Stimulated activated CD8-positive, alpha-beta memory T cell treated with anti-CD3 and anti-CD28 coated beads, Interleukin-7, amount 100 ng/mL, for 1 hour (primary cell): Measurements from ENCODE around the gene EFCAB11.
"Not testable (repeated sequence)": the region's sequence is repeated elsewhere in the genome, so short reads cannot be mapped to it uniquely, and the experiment has no call there.

Experiments
- DNase-seq, 2 donors: peaks; one replicate each; pipeline ENCODE4 v3.0.0-alpha.2; 2020; ENCODE audit warnings: low read depth in 2 of 2

EFCAB11 gene

DNA sequence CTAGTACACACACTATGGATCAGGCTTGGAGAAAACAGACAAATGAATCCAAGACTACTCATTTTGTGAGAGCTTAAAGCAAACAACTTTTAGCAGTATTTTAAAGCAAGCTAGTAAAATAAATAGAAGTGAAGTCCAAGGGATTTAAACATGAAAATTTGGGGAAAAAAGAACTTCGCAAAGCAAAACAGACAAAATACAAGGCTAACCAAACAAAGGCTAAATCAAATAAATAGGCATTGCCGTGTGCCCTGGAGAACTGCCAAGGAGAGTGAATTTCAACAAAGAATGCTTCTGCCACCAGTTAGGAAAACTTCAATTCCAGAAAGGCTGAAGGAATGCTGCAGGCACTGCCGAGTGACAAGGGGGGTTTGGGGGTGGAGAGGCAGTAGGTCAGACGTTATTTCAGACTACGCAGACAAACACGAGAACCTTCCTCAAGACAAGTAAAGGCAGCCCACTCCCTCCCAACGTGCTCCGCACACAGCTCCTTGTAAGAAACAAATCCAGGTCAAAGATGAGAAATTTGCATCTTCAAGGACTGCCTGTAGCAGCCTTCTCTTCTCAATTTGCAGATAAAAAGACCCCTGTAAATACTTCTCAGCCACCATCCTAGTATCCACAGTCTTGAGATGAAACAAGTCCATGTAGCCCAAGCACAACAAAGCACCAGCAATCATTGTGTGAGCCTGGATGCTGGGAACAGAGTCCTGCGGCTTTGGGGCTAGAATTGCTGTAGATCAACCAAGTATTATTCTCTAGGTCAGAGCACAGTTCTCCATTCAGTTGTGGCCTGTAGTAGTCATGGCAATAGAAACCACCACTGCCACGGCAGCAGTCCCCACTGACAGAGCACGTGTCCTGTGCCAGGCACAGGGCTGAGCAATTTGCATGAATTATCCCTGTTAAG, 43.3 kb downstream of the EFCAB11 start:
- DNase-seq, result no peak

DNA sequence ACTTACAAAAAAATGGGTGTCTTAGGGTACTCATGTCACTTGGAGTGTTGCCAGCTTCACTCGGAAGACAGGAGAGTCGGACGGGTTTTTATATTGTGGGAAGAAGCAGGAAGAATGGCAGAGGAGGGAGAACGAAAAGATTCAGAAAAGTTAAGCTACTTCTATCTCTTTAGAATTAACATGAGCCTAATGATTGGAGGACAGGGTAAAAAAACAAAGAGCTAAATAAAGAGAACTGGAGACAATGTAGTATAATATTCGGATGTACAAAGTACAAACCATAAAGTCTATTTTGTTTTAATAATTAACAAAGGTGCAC, 43.9 kb downstream of the EFCAB11 start:
- DNase-seq, result no peak

DNA sequence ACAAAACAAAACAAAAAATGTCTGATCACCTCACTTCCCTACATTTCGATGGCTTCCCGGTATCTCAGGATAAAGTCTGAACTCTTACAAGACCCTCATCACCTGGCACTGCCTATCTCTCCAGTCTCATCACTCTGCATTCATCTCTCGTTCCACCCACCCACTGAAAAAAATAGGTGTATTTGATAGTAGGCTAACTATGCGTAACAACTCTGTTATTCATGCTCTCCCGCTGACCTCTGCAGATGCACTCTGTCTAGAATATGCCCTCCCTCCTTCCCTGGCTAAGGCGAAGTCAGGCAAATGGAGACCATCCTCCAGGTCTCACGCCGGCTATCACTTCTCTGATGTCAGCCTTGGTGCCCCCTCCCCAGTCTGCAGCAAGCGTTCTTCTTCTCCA, 44.9 kb downstream of the EFCAB11 start:
- DNase-seq, result no peak

DNA sequence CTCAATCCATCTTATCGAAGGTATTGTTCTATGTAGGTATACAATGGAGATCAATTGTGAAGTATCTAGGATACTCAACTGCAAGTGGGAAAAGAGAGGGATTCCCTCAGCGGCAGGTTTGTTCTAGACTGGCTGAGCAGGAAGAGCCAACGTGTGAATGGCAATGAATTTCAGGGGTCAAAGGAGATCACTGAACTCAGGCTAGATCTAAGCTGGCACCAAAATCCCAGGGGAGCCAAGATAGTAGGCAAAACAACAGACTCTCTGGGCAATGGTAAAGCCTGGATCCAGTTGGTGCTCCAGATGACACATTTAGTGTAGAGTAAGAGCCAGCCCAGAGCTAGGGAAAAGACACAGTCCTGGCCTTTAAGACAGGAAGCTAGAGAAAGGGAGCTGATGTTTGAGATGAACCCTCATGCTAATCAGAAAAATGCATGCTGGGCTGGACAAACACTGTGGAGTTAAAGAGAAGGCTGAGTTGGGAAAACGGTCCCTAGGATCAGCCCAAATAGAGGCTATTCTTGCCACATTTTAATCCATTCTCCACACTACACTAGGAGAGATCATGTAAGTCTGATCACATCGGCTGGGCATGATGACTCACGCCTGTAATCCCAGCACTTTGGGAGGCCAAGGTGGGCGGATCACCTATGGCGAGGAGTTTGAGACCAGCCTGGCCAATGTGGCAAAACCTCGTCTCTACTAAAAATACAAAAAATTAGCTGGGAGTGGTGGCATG, 45.6 kb downstream of the EFCAB11 start:
- no peak for DNase-seq

DNA sequence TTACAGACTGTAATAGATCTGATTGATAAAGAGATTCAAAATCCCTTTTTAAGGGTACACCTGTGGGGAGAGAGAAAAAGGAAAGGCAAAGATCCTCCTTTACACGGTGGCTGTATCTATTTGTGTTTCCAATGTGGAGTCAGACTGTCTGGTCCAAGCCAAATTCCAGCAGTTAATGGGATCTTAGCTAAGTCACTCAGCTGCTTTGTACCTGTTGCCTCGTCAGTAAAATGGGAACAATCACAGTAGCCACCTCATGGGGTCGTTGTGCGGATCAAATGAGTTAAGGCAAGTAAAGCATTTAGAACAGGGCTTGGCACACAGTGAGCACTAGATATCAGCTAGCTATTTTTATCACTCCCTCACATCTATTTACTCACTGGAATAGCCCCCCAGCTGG, 46.9 kb downstream of the EFCAB11 start:
- DNase-seq, result no peak

DNA sequence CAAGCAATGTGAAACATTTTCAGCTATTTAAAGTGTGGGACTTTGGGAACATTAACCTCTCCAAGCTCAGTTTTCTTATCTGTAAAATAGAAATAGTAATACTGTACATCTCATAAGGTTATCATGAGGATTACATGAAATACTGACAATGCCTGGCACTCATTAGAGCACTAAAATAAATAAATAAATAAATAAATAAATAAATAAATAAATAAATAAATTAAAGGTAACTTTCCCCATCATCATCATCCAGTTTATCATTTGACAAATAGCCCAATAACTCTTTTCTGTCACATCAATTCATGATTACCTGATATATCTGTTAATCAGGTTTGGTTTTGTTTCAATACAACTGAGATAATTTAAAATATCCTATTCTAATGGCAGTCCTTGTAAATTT, 48.5 kb downstream of the EFCAB11 start:
- DNase-seq, result no peak

DNA sequence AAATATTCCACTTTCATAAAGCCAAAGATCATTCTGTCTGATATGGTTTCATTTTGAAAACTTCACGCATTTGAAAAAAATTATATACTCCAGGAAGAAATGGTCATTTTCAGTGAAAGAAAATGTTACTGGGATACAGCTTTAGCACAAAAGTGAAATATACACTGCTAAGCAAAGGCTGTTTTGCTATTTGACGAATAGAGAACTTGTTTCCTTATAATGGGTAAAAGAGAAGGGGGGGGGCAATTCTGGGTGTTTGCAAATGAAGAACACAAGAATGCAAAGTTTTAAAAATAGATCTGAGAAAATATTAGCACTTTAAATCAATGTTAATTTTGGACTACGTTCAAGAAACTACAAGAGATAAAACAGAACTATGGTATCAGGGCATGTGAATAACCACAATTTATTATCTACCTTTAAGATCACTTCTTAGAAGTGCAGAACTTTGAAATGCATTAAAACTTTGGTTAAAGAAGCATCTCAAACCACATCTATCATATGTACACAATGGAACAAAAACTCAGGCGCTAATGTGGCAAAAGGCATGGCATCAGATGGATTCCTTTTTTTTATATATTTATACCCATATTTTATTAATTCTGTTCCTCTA, 51.1 kb downstream of the EFCAB11 start:
- DNase-seq, result no peak

DNA sequence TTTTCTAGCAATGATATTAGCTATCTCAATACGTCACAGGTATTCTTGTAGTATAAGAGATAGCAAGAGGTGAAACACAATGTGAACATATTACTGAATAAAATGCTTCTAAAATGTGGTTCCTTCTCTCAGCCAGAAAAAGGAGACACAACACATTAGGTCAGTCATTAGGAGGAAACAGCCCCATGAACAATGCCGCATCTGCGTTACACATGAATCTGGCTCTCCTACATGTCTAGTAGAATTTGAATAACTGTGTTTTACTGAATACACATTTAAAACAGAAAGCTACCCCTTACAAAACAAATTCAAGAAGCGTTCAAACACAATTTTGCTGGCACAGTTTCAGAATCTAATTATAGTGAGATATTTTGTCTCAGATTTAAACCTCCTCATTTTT, 51.6 kb downstream of the EFCAB11 start:
- no peak for DNase-seq

DNA sequence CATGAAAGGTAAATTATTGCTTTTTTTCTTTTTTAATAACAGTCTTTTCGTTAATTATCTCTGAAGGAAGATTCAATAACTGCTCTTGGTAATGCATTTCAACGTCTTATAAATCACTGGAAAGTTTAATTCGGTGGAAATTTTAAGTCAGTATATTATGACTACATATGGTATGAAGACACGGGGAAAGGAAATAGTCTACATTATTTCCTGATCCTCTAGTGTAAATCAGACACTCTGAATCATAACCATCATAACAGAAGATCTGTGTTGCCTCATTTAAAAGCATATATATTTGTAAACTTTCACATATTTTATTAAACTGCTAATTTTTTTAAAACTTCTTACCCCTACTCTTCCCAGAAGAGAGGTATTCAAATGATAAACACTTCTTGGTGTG, 53.7 kb downstream of the EFCAB11 start:
- DNase-seq, result no peak

DNA sequence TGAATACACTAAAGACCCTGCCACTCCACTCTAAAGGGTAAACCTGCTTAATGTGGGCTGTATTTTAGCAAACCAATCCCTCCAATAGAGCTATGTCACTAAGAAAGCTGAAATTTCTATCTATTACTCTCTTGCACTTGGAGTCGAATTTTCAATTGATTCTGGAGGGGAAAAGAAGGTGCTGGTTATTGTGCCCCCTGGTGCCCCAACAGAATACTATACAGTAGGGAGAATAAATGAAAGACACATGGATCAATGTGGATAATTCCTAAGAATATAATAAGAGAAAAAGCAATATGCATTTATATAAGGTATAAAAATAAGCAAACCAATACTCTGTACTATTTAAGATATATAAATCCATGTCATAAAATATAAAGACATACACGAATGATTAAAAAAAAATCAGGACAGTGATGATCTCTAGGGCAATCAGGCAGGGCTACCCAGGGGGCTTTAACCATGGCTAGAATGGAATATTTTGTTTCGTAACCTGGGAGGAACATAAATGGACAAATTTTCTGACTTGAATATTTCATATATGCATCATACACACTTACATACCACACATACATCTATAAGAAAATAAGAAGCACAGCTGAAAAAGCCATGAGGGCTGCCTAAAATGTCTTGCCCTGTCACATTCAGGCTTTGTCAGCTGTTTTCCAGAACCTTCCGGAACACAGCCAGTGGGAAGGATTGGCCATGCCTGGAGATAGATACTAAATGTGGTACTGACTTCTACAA, 54.4 kb downstream of the EFCAB11 start:
- DNase-seq, result no peak

DNA sequence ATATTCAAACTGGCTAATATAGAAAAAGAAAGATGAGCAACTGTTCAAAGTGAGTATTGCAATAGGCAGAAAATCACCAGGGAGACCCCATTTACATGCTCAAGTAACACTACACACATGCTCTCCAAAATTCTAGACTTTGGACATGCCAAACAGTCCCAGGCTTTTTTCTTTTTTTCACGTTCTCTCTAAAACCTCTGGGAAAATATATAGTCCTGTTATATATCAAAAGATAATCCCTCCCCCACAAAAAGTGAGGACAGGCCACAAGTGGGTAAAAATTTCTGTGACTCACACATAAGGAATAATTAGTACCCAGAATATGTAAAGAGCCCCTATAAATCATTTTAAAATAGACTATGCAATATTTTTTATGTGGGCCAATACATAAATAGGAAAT, 55.2 kb downstream of the EFCAB11 start:
- no peak for DNase-seq

DNA sequence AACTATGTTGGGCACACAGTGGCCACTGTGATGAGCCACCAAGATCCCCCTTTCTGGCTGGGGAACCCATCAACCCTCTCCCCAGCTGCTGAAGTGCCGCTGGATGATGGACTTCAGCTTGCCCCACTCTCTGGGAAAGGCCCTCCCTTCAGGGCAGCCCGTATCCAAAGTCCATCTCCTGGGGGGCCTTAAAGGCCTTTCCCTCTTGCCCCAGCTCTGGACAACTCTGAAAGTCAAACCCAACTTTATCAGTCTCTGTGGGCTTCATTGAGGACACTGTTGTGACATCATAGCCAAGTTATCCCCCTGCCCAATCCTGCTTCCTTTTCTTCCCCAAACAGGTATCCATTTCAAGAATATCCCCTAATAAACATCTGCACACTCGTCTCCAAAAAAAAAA, 61.1 kb downstream of the EFCAB11 start:
- DNase-seq, result not testable (repeated sequence)

DNA sequence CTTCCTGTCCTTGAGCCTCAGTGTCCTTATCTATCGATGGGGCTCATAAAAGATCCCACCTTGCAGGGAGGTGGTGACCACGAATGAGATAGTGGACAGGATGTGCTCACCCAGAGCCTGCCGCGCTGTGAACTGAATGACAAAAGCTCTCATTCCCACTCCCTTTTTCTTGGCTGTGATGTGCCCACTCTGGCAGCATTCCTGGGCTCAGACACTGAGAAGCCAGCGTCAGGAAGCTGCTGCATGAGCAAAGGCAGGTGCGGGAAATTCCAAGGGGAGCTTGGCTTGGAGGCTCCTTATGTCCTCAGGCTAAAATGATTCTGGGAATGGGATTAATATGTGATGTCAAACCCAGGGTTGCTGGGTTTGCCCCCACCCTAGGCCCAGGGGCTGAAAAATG, 61.6 kb downstream of the EFCAB11 start:
- DNase-seq, result no peak

DNA sequence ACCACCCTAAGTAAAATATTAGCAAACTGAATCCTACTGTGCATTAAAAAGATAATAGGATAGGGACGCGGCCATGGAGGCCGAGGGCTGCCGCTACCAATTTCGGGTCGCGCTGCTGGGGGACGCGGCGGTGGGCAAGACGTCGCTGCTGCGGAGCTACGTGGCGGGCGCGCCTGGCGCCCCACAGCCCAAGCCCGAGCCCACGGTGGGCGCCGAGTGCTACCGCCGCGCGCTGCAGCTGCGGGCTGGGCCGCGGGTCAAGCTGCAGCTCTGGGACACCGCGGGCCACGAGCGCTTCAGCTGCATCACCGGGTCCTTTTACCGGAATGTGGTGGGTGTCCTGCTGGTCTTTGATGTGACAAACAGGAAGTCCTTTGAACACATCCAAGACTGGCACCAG, 62.8 kb downstream of the EFCAB11 start:
- not testable (repeated sequence) for DNase-seq

DNA sequence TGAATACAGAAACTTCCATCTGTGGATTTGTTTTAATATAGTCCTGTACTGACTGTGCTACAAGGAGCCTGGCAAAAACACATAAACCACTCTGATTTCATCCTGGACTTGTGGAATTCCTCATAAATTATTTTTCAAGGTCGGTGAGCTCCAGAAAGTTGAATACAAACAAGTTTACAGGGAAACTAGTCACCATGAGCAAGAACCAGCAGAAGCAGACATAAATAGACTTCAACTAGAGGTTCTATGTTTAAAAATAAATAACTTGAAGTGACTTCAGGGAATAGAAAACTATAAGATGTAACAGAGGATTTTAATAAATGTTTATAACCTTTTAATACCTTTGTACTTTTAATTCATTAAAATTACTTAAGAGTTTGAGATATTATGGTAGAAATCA, 63.5 kb downstream of the EFCAB11 start:
- DNase-seq, result no peak

DNA sequence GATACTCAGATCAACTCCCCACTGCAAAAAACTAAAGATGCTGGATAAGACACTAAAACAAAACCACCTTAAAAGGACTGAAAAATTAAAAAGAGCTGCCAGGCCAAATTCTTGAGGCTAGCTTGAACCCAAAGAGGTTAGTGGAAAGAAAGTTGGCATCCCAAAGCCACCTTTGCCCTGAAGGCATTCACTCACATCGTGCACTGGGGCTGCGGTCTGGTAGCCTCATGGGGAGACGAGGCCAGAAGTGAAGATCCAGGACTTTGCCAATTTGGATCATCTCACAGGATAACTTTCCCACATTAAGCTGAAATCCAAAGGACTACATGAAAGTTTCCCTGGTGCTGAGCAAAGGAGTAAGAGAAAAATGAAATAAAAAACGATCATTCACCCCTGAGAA, 63.9 kb downstream of the EFCAB11 start:
- no peak for DNase-seq

DNA sequence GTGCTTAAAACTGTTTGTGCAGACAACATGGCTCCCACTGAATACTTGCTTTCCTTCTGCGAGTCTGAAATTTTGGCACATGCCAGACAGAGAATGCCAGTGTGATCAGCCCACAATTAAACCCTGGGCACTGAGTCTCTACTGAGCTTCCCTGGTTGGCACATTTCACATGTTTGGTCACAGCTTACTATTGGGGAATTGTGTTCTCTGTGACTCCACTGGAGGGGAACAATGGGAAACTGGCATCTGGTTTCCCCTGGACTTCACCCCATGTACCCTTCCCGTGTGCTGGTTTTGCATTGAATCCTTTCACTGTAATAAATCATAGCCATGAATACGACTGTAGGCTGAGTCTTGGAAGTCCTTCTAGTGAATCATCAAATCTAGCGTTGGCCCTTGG, 64.9 kb downstream of the EFCAB11 start:
- DNase-seq, result no peak

DNA sequence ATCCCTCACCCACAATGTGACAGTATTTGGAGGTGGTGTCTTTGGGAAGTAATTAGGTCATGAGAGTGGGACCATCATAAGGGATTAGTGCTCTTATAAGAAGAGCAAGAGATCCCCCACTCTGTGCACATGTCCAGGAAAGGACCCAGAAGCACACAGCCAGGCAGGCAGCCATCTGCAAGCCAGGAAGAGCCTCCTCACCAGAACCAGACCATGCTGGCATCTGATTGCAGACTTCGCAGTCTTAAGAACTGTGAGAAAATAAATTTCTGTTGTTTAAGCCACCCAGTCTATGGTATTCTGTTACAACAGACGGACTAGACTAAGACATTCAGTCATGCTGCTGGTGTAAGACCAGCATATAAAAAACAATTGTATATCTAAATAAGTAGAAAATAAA, 69.8 kb downstream of the EFCAB11 start:
- no peak for DNase-seq

DNA sequence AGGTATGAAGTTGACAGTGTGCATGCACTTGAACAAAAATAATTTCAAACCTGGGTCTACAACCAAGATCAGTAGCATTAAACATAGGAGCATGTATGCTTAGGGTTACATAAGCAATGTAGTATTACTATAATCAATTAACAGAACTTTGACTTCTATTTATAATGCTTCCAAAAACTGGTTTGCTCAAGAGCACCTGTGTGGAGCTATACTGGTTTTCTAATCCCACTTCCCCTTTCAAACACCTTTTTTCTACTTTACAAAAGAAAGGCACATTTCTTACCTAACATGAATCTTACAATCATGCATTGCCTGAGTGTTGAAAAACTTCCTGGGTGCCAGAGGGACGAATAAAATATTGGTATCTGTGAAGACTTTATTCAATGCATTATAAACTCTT, 72.7 kb downstream of the EFCAB11 start:
- DNase-seq, result no peak

DNA sequence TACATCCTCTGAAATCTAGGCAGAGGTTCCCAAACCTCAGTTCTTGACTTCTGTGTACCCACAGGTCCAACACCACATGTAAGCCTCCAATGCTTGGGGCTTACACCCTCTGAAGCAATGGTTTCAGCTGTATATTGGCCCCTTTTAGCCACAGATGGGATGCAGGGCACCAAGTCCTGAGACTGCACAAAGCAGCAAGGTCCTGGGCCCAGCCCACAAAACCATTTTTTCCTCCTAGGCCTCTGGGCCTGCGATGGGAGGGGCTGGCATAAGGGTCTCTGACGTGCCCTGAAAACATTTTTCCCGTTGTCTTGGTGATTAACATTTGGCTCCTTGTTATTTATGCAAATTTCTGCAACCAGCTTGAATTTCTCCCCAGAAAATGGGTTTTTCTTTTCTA, 80.4 kb downstream of the EFCAB11 start:
- not testable (repeated sequence) for DNase-seq

DNA sequence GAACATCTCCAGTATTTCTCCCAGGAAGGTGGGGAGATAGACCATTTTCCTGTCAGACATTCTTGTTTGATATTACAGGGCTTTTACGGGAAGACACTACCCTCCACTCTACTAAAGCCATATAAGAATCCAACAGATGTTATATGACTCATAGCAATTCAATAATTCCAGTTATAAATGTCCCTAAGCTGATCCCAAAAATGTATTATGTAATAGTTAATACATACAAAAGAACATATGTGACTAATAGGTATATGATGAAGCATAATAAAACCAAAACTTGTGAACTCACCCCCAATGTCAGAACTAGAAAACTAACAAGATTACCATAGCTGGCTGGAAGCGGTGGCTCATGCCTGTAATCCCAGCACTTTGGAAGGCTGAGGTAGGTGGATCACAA, 84.2 kb downstream of the EFCAB11 start:
- DNase-seq, result no peak

DNA sequence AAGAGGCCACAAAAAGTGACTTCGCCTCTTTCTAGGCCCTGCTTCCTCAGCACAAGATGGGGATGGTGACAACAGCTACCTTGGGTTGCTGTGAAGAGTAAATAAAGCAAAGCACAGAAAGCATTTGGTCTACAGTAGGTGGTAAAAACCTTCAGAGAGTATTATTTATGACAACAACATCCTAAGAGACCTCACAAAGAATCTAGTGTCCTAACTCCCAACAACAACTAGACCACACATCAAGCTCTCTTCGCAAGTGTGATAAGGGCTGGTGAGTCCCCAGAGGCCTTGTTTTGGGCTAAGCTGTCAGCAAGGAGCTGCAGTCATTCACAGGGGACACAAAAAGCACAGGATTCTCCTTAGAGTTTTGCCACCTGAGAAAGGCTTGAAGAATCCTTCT, 84.9 kb downstream of the EFCAB11 start:
- no peak for DNase-seq
